ENCODE data around the gene PPM1H. TPM values are rescaled to one million over a fixed set of nuclear protein-coding genes. Genes with fewer than 3 reads are reported as not detected.
"Not testable (repeated sequence)": the region's sequence is repeated elsewhere in the genome, so short reads cannot be mapped to it uniquely, and the experiment has no call there.

The PPM1H gene
- total RNA-seq, 4 donors from 2014 or later, result 0.46 to 3.4 (median 1.3) TPM

GRCh38 chr12:62732861-62733427 lies 202.0 kb downstream of the PPM1H start:
- Histone ChIP-seq H3K4me3 (no peak overlapping the region), H3K9me3 (no peaks in the 10 kb centered on the region), H3K4me1 (peaks cover 5 to 14% of the 10 kb centered on the region in 2 donors), H3K27me3 (no peaks in the 10 kb centered on the region), H3K36me3 (no peaks in the 10 kb centered on the region), H3K27ac (no peak overlapping the region)
- intact Hi-C loops (cut with DNase I; ENCODE audit: low total_unique reads) (no loop called here), in situ Hi-C loops (cut with MboI; ENCODE audit: low sequenced_read_pairs in 4 of 4) (no loop called here)
- ATAC-seq, result no peak
- no peak for TF ChIP-seq CTCF (IDR thresholded peaks at IDR 0.05 in 4 of 5, conservative IDR thresholded peaks at IDR 0.05 in 1 of 5)
- no peak for TF ChIP-seq POLR2A (IDR thresholded peaks at IDR 0.05)
- DNase-seq, result no peak

- in situ Hi-C loops (cut with MboI; ENCODE audit: low sequenced_read_pairs in 4 of 4), result no loop called here
- Histone ChIP-seq H3K4me1 (peaks cover 5 to 14% of the 10 kb centered on the region in 2 donors), H3K36me3 (no peaks in the 10 kb centered on the region), H3K27ac (no peak overlapping the region), H3K4me3 (no peak overlapping the region), H3K27me3 (no peaks in the 10 kb centered on the region), H3K9me3 (no peaks in the 10 kb centered on the region)
- DNase-seq (no peak), ATAC-seq (no peak)
- intact Hi-C loops (cut with DNase I; ENCODE audit: low total_unique reads), result no loop called here
- TF ChIP-seq CTCF (IDR thresholded peaks at IDR 0.05 in 4 of 5, conservative IDR thresholded peaks at IDR 0.05 in 1 of 5), result no peak
- no peak for TF ChIP-seq POLR2A (IDR thresholded peaks at IDR 0.05)
Observed at GRCh38 chr12:62731055-62731820, 203.7 kb downstream of the PPM1H start.

GRCh38 chr12:62730649-62731048 lies 204.3 kb downstream of the PPM1H start:
- in situ Hi-C loops (cut with MboI; ENCODE audit: low sequenced_read_pairs in 4 of 4), result no loop called here
- Histone ChIP-seq H3K27me3 (no peaks in the 10 kb centered on the region), H3K4me1 (peaks cover 5 to 14% of the 10 kb centered on the region in 2 donors), H3K4me3 (no peak overlapping the region), H3K36me3 (no peaks in the 10 kb centered on the region), H3K27ac (no peak overlapping the region), H3K9me3 (no peaks in the 10 kb centered on the region)
- TF ChIP-seq CTCF (IDR thresholded peaks at IDR 0.05 in 4 of 5, conservative IDR thresholded peaks at IDR 0.05 in 1 of 5), result no peak
- no peak for TF ChIP-seq POLR2A (IDR thresholded peaks at IDR 0.05)
- intact Hi-C loops (cut with DNase I; ENCODE audit: low total_unique reads), result no loop called here
- ATAC-seq, result peak in 1 of 2 donors; percentile 24
- DNase-seq, result no peak

GRCh38 chr12:62729579-62730544 lies 205.1 kb downstream of the PPM1H start:
- H3K9me3 ChIP-seq; DNase-seq; H3K27ac ChIP-seq; H3K4me3 ChIP-seq; H3K27me3 ChIP-seq; in situ Hi-C loops (cut with MboI; ENCODE audit: low sequenced_read_pairs in 4 of 4); intact Hi-C loops (cut with DNase I; ENCODE audit: low total_unique reads); ATAC-seq; H3K36me3 ChIP-seq: not testable (repeated sequence)
- peaks cover 5 to 18% of the 10 kb centered on the region in 2 donors for H3K4me1 ChIP-seq

GRCh38 chr12:62728741-62729140 lies 206.2 kb downstream of the PPM1H start:
- Histone ChIP-seq H3K27me3 (no peaks in the 10 kb centered on the region), H3K4me3 (no peak overlapping the region), H3K9me3 (no peaks in the 10 kb centered on the region), H3K27ac (no peak overlapping the region), H3K4me1 (peaks cover 5 to 18% of the 10 kb centered on the region in 2 donors), H3K36me3 (no peaks in the 10 kb centered on the region)
- ATAC-seq (no peak), DNase-seq (no peak)
- TF ChIP-seq POLR2A (IDR thresholded peaks at IDR 0.05), result no peak
- no peak for TF ChIP-seq CTCF (IDR thresholded peaks at IDR 0.05 in 4 of 5, conservative IDR thresholded peaks at IDR 0.05 in 1 of 5)
- intact Hi-C loops (cut with DNase I; ENCODE audit: low total_unique reads) (no loop called here), in situ Hi-C loops (cut with MboI; ENCODE audit: low sequenced_read_pairs in 4 of 4) (no loop called here)

Measured in gastrocnemius medialis (tissue), 4 donors.